HepG2 (cell line): Measurements from ENCODE around the gene NAV2. TPM values are rescaled to one million over a fixed set of nuclear protein-coding genes. Genes with fewer than 3 reads are reported as not detected.

Source experiments
- ATF7 ChIP-seq, 2 experiments: fragments of 450-650 bp in 1 of 2; sonication (generic) in 1 of 2; formaldehyde crosslinking in 1 of 2; IDR thresholded peaks; 2 replicates each; pipeline versions ENCODE4 v1.4.0 to v1.6.1; 2016 to 2020; ENCODE audit warnings: antibody characterized with exemption in 1 of 2, mild to moderate bottlenecking in 1 of 2, missing genetic modification reagents in 1 of 2
- BCL6 ChIP-seq: IDR thresholded peaks from 2 replicates; pipeline ENCODE4 v1.6.1; 2016; ENCODE audit warnings: missing genetic modification reagents, missing compliant biosample characterization
- DZIP1 ChIP-seq: sonication (generic); formaldehyde crosslinking; IDR thresholded peaks from 2 replicates; pipeline ENCODE4 v1.5.0; 2020; ENCODE audit warnings: mild to moderate bottlenecking, missing genetic modification reagents
- ESRRA ChIP-seq: sonication (generic); formaldehyde crosslinking; IDR thresholded peaks from 2 replicates; pipeline ENCODE4 v1.5.1; 2020; ENCODE audit warnings: mild to moderate bottlenecking, low read depth, missing genetic modification reagents
- ETV5 ChIP-seq: IDR thresholded peaks from 2 replicates; pipeline ENCODE4 v1.6.1; 2018; ENCODE audit warnings: missing biosample characterization, missing genetic modification reagents, inconsistent platforms, borderline replicate concordance
- GATAD2A ChIP-seq: IDR thresholded peaks from 2 replicates; pipeline ENCODE4 v1.6.1; 2016
- KDM6A ChIP-seq: IDR thresholded peaks from 2 replicates; pipeline ENCODE4 v1.6.1; 2016; ENCODE audit warnings: low read depth
- LCORL ChIP-seq, 2 experiments: fragments of 450-650 bp in 1 of 2; sonication (generic) in 1 of 2; formaldehyde crosslinking in 1 of 2; IDR thresholded peaks; 2 replicates each; pipeline versions ENCODE4 v1.5.0 to v1.6.1; 2017 to 2020; ENCODE audit warnings: antibody characterized with exemption in 1 of 2, missing genetic modification reagents in 1 of 2
- MED1 ChIP-seq: sonication (generic); formaldehyde crosslinking; IDR thresholded peaks from 2 replicates; pipeline ENCODE4 v1.4.0; 2020; ENCODE audit warnings: missing genetic modification reagents
- SOX6 ChIP-seq, 2 experiments: fragments of 450-650 bp in 1 of 2; sonication (generic) in 1 of 2; formaldehyde crosslinking in 1 of 2; IDR thresholded peaks; 2 replicates each; pipeline versions ENCODE4 v1.4.0 to v1.6.1; 2017 to 2020; ENCODE audit warnings: antibody characterized with exemption in 1 of 2, mild to moderate bottlenecking in 1 of 2, missing genetic modification reagents in 1 of 2
- YY1 ChIP-seq: IDR thresholded peaks from 2 replicates; pipeline ENCODE4 v1.6.1; 2011; ENCODE audit warnings: low read length, low read depth, moderate library complexity, mild to moderate bottlenecking; ENCODE audit not compliant: insufficient read depth, insufficient replicate concordance
- ZBTB40 ChIP-seq, 2 experiments: fragments of 450-650 bp in 1 of 2; sonication (generic) in 1 of 2; formaldehyde crosslinking in 1 of 2; IDR thresholded peaks; 2 replicates each; pipeline versions ENCODE4 v1.6.1 to v1.8.0; 2016 to 2022; ENCODE audit warnings: antibody characterized with exemption in 1 of 2, mild to moderate bottlenecking in 1 of 2, missing genetic modification reagents in 1 of 2
- ZNF546 ChIP-seq: sonication (generic); formaldehyde crosslinking; conservative IDR thresholded peaks from 2 replicates; pipeline ENCODE4 v1.8.1; 2023; ENCODE audit warnings: mild to moderate bottlenecking, missing genetic modification reagents
- polyA plus RNA-seq, 8 experiments: library from polyadenylated mRNA; depleted of rRNA in 3 of 8; stranded (reverse) in 7 of 8; unstranded in 1 of 8; fragments of >200 nt; fragmentation: Illumina TruSeq in 4 of 8; extraction: Trizol in 4 of 8; gene quantifications; 2 replicates each; pipeline versions ENCODE4 v1.2.1 to v1.2.3, GENCODE V29; 2011 to 2016; ENCODE audit warnings: low read depth in 4 of 8, missing spikeins in 1 of 8, mixed read lengths in 1 of 8; ENCODE audit not compliant: insufficient read depth in 1 of 8
- total RNA-seq, 5 experiments: library from RNA; depleted of rRNA; stranded (reverse); fragments of >200 nt; fragmentation: Illumina TruSeq; extraction: Trizol; gene quantifications; 2 replicates each; pipeline ENCODE4 v1.2.3, GENCODE V29; 2016; ENCODE audit warnings: low read depth in 1 of 5
- TF ChIP-seq, protein P1 (sequence below): IDR thresholded peaks from 2 replicates; pipeline ENCODE4 v1.6.1; 2016

NAV2 gene
- total and polyA plus RNA-seq, 2 of the 13 experiments (the other 11 are each of a cell fraction or from before 2014, with no cell fraction given), result 9.3 to 34.6 TPM

DNA sequence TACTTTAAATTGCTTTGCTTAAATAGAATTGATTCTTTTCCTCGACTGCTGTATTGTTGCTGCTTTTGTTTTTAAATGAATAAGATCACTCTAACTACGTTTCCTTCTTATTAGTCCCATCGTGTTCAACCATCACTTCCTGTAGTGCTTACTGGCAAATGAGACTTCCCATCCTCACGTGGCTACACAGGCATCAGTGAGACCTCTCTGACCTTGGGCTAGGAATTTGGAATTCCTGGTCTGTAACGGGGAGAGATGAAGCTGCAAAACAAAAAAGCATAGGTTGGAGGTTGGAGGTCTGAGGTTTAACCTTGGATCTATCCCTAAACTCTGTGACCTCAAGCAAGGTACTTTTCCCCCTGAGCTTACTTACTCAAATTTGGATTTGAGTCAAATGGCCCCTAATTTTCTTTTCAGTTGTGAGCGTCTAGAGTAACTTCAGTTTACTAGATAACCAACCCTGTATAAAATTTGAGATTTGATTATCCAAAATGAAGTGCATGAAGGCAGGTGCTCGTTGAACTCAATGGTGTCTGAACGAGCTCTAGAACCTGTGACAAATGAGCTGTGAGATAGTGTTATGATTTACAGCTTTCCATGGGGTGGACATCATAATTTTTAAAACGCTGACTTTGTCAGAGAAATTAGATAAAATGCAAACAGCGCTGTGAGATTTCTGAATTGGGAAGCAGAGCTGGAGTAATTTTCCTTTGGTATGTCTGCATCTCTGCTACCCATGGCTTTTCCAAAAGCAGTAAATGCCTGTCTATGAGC is 296.4 kb downstream of the NAV2 start (continued):
- peak; percentile 34; the same call in 1 of the 2 replicates for TF ChIP-seq BCL6 (CRISPR knock-in tag)
- TF ChIP-seq ESRRA, result peak; percentile 67
- TF ChIP-seq LCORL (IDR thresholded peaks at IDR 0.05), result no peak
- peak; percentile 25; the same call in 1 of the 2 replicates for TF ChIP-seq LCORL (CRISPR knock-in tag; IDR thresholded peaks at IDR 0.05)
- TF ChIP-seq ZNF546 (CRISPR knock-in tag), result no peak
- TF ChIP-seq YY1, result no peak
- TF ChIP-seq GATAD2A (CRISPR knock-in tag), result peak; percentile 20; the same call in 1 of the 2 replicates
- TF ChIP-seq ZBTB40 (IDR thresholded peaks at IDR 0.05), result no peak
- TF ChIP-seq ZBTB40 (CRISPR knock-in tag; IDR thresholded peaks at IDR 0.05), result no peak
- no peak for TF ChIP-seq KDM6A (CRISPR knock-in tag)
- TF ChIP-seq DZIP1 (CRISPR knock-in tag), result no peak
- no peak for TF ChIP-seq SOX6 (IDR thresholded peaks at IDR 0.05)
- TF ChIP-seq SOX6 (CRISPR knock-in tag; IDR thresholded peaks at IDR 0.05), result 0 out of 2 replicates have a peak, but pooled peaks have one; percentile 10
- TF ChIP-seq ETV5 (CRISPR knock-in tag), result 0 out of 2 replicates have a peak, but pooled peaks have one; percentile 19
- TF ChIP-seq ATF7 (IDR thresholded peaks at IDR 0.05), result no peak
- no peak for TF ChIP-seq ATF7 (CRISPR knock-in tag; IDR thresholded peaks at IDR 0.05)
- TF ChIP-seq MED1, result 0 out of 2 replicates have a peak, but pooled peaks have one; percentile 12
- TF ChIP-seq, protein P1, sequence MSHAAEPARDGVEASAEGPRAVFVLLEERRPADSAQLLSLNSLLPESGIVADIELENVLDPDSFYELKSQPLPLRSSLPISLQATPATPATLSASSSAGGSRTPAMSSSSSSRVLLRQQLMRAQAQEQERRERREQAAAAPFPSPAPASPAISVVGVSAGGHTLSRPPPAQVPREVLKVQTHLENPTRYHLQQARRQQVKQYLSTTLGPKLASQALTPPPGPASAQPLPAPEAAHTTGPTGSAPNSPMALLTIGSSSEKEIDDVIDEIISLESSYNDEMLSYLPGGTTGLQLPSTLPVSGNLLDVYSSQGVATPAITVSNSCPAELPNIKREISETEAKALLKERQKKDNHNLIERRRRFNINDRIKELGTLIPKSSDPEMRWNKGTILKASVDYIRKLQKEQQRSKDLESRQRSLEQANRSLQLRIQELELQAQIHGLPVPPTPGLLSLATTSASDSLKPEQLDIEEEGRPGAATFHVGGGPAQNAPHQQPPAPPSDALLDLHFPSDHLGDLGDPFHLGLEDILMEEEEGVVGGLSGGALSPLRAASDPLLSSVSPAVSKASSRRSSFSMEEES, result 0 out of 2 replicates have a peak, but pooled peaks have one; percentile 34
